ENCODE measurements around the gene CDH23.
A peak's percentile ranks its signal among the peaks of the same experiment; 100 is the strongest.

CDH23 gene

GRCh38 chr10:71743866-71744265 is 347.1 kb downstream of the CDH23 start:
- no peak for FAIRE-seq

GRCh38 chr10:71744897-71745663 is 348.4 kb downstream of the CDH23 start:
- FAIRE-seq = no peak
- DNase-seq (ENCODE audit: insufficient read length, low spot score) = no peak

More at GRCh38 chr10:71743866-71744265, 347.1 kb downstream of the CDH23 start:
- DNase-seq (ENCODE audit: insufficient read length, low spot score) = no peak

GRCh38 chr10:71745664-71746250 is 349.0 kb downstream of the CDH23 start:
- DNase-seq (ENCODE audit: insufficient read length, low spot score) = no peak
- no peak for FAIRE-seq

- DNase-seq (ENCODE audit: insufficient read length, low spot score) (peak; percentile 29), FAIRE-seq (no peak)
Measured at GRCh38 chr10:71746344-71747037, 349.8 kb downstream of the CDH23 start.

- DNase-seq (ENCODE audit: insufficient read length, low spot score) (no peak), FAIRE-seq (no peak)
Measured at GRCh38 chr10:71747039-71747531, 350.4 kb downstream of the CDH23 start.

- no peak for FAIRE-seq
- DNase-seq (ENCODE audit: insufficient read length, low spot score) = no peak
Measured at GRCh38 chr10:71747551-71748523, 351.1 kb downstream of the CDH23 start.

- FAIRE-seq (no peak), DNase-seq (ENCODE audit: insufficient read length, low spot score) (no peak)
Measured at GRCh38 chr10:71748671-71749191, 352.0 kb downstream of the CDH23 start.

GRCh38 chr10:71749396-71749795 is 352.7 kb downstream of the CDH23 start:
- no peak for FAIRE-seq
- no peak for DNase-seq (ENCODE audit: insufficient read length, low spot score)

GRCh38 chr10:71750124-71750841 is 353.6 kb downstream of the CDH23 start:
- FAIRE-seq = no peak
- no peak for DNase-seq (ENCODE audit: insufficient read length, low spot score)

GRCh38 chr10:71750986-71751385 is 354.3 kb downstream of the CDH23 start:
- DNase-seq (ENCODE audit: insufficient read length, low spot score) (no peak), FAIRE-seq (no peak)

- no peak for FAIRE-seq
Measured at GRCh38 chr10:71751515-71752224, 354.9 kb downstream of the CDH23 start.

GRCh38 chr10:71752391-71753090 is 355.8 kb downstream of the CDH23 start:
- no peak for DNase-seq (ENCODE audit: insufficient read length, low spot score)
- no peak for FAIRE-seq

More at GRCh38 chr10:71751515-71752224, 354.9 kb downstream of the CDH23 start:
- DNase-seq (ENCODE audit: insufficient read length, low spot score) = no peak

- FAIRE-seq = no peak
- DNase-seq (ENCODE audit: insufficient read length, low spot score) = no peak
Measured at GRCh38 chr10:71753091-71753959, 356.6 kb downstream of the CDH23 start.

GRCh38 chr10:71753960-71754505 is 357.3 kb downstream of the CDH23 start:
- DNase-seq (ENCODE audit: insufficient read length, low spot score) (no peak), FAIRE-seq (no peak)

- FAIRE-seq = no peak
- DNase-seq (ENCODE audit: insufficient read length, low spot score) = no peak
Measured at GRCh38 chr10:71754562-71754961, 357.8 kb downstream of the CDH23 start.

- no peak for DNase-seq (ENCODE audit: insufficient read length, low spot score)
- FAIRE-seq = no peak
Measured at GRCh38 chr10:71755179-71755879, 358.6 kb downstream of the CDH23 start.
